Measurements from ENCODE around the gene ANAPC4. TPM values are rescaled to one million over a fixed set of nuclear protein-coding genes. Genes with fewer than 3 reads are reported as not detected.

ANAPC4 gene
- total RNA-seq, 1 experiment from 2014 or later = 22.8 TPM

DNA sequence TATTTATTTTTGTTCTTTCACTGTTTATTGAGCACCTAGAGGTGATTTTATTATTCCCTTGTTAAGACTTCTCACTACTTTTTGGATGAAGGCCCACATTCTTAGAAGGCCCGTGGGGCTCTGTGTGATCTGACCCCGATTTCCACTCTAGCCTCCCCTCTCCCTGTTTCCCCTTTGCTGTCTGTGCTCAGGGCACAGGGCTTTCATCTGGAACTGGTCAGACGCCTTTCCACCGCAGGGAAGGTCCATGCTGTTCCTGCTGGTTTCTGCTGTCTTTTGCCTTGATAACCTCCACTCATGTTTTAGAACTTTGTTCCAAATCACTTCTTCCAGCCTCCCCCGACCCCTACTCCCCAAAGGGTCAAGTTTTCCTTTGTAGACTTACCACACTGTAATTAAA lies 31.3 kb upstream of the ANAPC4 start:
- ChIA-PET CTCF (interaction anchor here (0.7 kb wide), 1 partner anchor 69 kb away, joined by 3 read pairs; no protein-coding TSS in a partner anchor), POLR2A (no interaction called here)
- Histone ChIP-seq H3K27me3 (ENCODE audit: control insufficient read depth, insufficient read depth, low read length) (no peaks in the 10 kb centered on the region), H3K27ac (ENCODE audit: low read length) (no peak overlapping the region), H3K9me3 (ENCODE audit: control insufficient read depth, insufficient read depth, low read depth, low read length) (no peaks in the 10 kb centered on the region), H3K4me3 (ENCODE audit: low read depth in 2 of 2, low read length in 2 of 2) (no peak overlapping the region), H3K36me3 (ENCODE audit: control insufficient read depth, insufficient read depth, low read length) (no peaks in the 10 kb centered on the region; the same call in 1 of the 2 replicates), H3K4me1 (ENCODE audit: control insufficient read depth, insufficient read depth, low read length) (no peaks in the 10 kb centered on the region; the same call in 1 of the 2 replicates)
- no peak for DNase-seq (ENCODE audit: low read depth, low spot score)
- in situ Hi-C loops (cut with HindIII; ENCODE audit: low pct_unique_long_range_greater_than_20kb, low sequenced_read_pairs) = no loop called here
- intact Hi-C loops (cut with micrococcal nuclease; ENCODE audit: unreplicated experiment) = no loop called here
- ATAC-seq = no peak
- TF ChIP-seq TCF7L2 (IDR thresholded peaks at IDR 0.05; ENCODE audit: low read depth, low read length) = no peak
- TF ChIP-seq, protein P1, sequence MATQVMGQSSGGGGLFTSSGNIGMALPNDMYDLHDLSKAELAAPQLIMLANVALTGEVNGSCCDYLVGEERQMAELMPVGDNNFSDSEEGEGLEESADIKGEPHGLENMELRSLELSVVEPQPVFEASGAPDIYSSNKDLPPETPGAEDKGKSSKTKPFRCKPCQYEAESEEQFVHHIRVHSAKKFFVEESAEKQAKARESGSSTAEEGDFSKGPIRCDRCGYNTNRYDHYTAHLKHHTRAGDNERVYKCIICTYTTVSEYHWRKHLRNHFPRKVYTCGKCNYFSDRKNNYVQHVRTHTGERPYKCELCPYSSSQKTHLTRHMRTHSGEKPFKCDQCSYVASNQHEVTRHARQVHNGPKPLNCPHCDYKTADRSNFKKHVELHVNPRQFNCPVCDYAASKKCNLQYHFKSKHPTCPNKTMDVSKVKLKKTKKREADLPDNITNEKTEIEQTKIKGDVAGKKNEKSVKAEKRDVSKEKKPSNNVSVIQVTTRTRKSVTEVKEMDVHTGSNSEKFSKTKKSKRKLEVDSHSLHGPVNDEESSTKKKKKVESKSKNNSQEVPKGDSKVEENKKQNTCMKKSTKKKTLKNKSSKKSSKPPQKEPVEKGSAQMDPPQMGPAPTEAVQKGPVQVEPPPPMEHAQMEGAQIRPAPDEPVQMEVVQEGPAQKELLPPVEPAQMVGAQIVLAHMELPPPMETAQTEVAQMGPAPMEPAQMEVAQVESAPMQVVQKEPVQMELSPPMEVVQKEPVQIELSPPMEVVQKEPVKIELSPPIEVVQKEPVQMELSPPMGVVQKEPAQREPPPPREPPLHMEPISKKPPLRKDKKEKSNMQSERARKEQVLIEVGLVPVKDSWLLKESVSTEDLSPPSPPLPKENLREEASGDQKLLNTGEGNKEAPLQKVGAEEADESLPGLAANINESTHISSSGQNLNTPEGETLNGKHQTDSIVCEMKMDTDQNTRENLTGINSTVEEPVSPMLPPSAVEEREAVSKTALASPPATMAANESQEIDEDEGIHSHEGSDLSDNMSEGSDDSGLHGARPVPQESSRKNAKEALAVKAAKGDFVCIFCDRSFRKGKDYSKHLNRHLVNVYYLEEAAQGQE (IDR thresholded peaks at IDR 0.05; ENCODE audit: insufficient read depth in 1 of 2, low read depth in 2 of 2, low read length in 1 of 2) = no peak
- TF ChIP-seq, protein P2, sequence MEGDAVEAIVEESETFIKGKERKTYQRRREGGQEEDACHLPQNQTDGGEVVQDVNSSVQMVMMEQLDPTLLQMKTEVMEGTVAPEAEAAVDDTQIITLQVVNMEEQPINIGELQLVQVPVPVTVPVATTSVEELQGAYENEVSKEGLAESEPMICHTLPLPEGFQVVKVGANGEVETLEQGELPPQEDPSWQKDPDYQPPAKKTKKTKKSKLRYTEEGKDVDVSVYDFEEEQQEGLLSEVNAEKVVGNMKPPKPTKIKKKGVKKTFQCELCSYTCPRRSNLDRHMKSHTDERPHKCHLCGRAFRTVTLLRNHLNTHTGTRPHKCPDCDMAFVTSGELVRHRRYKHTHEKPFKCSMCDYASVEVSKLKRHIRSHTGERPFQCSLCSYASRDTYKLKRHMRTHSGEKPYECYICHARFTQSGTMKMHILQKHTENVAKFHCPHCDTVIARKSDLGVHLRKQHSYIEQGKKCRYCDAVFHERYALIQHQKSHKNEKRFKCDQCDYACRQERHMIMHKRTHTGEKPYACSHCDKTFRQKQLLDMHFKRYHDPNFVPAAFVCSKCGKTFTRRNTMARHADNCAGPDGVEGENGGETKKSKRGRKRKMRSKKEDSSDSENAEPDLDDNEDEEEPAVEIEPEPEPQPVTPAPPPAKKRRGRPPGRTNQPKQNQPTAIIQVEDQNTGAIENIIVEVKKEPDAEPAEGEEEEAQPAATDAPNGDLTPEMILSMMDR (IDR thresholded peaks at IDR 0.05) = no peak
- no peak for TF ChIP-seq SIN3A (IDR thresholded peaks at IDR 0.05; ENCODE audit: borderline replicate concordance, insufficient read depth, low read depth, low read length)
- TF ChIP-seq POLR2AphosphoS5 (IDR thresholded peaks at IDR 0.05; ENCODE audit: low read depth, low read length) = no peak
- BruUV-seq (replicated peaks) = no TSS peak

DNA sequence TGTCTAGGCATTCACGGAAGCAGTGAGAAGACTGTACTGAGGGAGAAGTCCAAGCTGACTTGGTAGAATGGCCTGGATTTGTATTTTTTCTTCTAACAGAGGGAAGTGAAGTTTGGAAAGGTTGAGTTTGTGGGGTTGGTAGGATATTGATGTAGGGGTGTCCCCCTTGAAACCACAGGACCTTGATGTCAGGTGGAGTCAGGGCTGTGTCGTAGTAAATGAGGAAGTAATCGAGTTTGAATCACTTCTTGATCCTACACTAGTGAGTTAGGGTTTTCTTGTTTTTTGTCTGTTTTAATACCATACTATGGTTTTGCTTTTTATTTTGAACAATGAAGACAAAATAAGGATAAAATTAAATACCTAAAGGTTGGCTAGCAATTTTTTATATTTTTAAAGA lies 30.1 kb upstream of the ANAPC4 start:
- in situ Hi-C loops (cut with HindIII; ENCODE audit: low pct_unique_long_range_greater_than_20kb, low sequenced_read_pairs) = no loop called here

More for the DNA sequence above, 30.1 kb upstream of the ANAPC4 start:
- Histone ChIP-seq H3K4me3 (ENCODE audit: low read depth in 2 of 2, low read length in 2 of 2) (no peak overlapping the region), H3K9me3 (ENCODE audit: control insufficient read depth, insufficient read depth, low read depth, low read length) (no peaks in the 10 kb centered on the region), H3K36me3 (ENCODE audit: control insufficient read depth, insufficient read depth, low read length) (no peaks in the 10 kb centered on the region; the same call in 1 of the 2 replicates), H3K4me1 (ENCODE audit: control insufficient read depth, insufficient read depth, low read length) (no peaks in the 10 kb centered on the region; the same call in 1 of the 2 replicates), H3K27me3 (ENCODE audit: control insufficient read depth, insufficient read depth, low read length) (no peaks in the 10 kb centered on the region), H3K27ac (ENCODE audit: low read length) (no peak overlapping the region)
- ChIA-PET POLR2A (no interaction called here), CTCF (no interaction called here)
- intact Hi-C loops (cut with micrococcal nuclease; ENCODE audit: unreplicated experiment) = no loop called here
- DNase-seq (ENCODE audit: low read depth, low spot score) (no peak), ATAC-seq (no peak)
- no TSS peak for BruUV-seq (replicated peaks)
- TF ChIP-seq SIN3A (IDR thresholded peaks at IDR 0.05; ENCODE audit: borderline replicate concordance, insufficient read depth, low read depth, low read length) (no peak), TCF7L2 (IDR thresholded peaks at IDR 0.05; ENCODE audit: low read depth, low read length) (no peak), POLR2AphosphoS5 (IDR thresholded peaks at IDR 0.05; ENCODE audit: low read depth, low read length) (no peak)
- TF ChIP-seq, protein P1 (IDR thresholded peaks at IDR 0.05; ENCODE audit: insufficient read depth in 1 of 2, low read depth in 2 of 2, low read length in 1 of 2) = no peak
- TF ChIP-seq, protein P2 (IDR thresholded peaks at IDR 0.05) = no peak
